ENCODE data around the gene DNAJC22.
A peak's percentile ranks its signal among the peaks of the same experiment; 100 is the strongest.

The DNAJC22 gene

DNA sequence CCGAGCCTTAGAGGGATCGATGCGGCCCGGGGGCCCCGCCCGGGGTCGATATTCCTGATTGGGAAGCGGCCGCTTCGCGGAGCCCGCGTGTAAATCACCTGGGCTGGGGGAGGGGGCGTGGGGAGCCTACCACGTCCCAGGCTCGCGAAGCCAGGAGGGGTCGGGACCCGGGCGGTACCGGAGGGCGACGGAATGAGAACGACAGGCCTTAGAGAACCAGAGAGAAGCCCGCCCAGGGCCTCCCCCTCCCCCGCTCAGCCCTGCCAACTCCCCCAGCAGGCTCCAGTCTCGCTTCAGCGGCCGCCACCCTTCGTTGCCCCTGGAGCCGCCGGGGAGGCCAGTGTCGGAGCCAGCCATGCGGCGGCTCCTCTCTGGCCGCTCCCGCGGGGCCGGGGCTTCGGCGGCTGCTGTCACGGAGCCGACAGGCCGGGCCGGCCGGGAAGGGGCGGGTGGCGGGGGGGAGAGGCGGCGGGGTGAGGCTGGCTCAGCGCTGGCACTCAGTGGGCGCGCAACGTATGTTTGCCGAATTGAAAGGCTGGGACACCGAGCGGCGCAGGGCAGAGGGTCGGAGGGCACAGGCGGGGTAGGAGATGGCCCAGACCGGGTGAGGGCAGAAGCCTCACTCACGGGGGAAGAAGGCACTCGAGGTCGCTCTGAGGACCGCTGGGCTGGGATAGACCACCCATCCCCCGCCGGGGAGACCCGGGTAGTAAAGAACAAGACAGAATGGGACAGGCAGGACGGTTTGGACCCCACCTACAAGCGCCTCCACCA is 1.4 kb upstream of the DNAJC22 start:
- DNase-seq, result no peak

DNA sequence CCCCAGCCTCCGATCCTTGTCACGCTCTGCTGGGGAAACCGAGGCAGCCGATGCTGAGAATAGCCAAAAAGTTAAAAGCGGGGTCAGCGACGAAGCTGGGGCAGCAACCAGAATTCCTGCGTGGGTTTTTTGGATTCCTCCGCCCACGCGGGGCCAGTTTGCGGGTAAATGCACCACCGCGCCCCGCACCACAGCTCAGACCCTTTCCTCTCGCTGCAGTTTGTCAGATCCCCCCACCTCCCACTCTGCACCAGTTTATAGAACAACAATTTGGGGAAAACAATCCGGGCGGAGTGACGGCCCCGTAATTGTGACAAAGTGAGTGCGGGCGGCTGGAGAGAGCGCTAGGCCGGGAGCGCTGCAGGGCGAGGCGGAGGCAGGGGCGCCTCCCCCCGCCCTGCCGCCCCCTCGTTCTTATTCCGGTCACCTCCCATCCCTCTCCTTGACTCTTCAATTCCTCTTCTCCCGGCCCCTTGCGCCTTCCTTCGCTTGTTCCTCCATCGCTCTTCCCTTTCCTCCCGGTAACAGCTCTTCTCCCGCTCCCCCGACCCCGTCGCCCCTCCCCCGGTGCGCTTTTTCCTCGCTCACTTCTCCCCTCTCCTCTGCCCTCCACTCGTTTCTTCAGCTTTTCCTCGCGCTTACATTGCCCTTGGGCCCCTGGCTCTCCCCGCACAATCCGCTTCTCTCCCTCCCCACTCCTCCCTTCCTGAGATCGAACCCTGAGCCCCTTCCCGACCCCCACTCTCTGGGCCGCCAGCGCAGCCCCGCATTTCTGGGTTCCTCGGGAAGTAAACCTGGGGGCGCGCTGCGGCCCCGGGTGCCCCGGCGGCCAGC is 646 bp upstream of the DNAJC22 start:
- no peak for DNase-seq

DNA sequence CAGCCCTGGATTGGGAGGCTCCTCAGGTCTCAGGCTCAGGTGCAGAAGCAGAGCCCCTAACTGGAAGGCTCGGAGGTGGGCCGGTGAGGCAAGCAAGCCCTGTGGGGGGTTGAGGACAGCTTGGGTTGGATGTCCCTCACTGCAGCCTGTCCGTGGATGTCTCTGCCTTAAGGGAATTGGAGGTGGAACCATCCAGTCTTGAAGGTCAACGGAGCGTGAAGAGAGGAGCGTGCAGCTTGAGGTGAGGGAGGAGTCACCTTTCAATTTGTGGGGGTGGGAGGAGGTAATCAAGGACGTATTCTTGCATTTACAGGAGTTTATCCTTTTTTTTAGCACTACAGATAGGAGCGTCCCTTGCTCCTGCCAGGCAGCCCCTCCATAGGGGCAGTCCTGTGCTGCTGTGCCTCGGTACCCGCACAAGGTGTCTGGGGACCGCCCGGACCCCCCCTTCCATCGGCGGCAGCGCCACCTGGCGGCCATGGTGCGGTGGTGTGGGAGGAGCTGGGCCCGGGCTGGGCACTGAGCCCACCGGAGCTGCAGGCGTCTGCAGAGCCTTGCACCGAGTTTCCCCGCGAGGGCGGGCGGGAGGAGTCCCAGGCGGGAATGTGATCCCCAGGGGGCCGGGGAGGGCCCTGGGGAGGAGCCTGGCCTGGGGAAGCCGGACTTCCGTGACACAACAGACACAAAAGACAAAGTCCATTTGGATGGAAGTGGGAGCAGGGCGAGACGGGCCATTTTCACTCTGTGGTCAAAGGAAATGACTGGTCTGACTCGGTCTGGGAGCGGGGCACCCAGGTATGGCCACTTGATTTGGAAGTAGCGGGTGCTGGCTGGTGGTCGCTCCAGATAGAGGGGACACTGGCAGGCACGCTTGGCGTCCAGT is 864 bp downstream of the DNAJC22 start:
- peak; percentile 65 to 73 (median 70) for DNase-seq

DNA sequence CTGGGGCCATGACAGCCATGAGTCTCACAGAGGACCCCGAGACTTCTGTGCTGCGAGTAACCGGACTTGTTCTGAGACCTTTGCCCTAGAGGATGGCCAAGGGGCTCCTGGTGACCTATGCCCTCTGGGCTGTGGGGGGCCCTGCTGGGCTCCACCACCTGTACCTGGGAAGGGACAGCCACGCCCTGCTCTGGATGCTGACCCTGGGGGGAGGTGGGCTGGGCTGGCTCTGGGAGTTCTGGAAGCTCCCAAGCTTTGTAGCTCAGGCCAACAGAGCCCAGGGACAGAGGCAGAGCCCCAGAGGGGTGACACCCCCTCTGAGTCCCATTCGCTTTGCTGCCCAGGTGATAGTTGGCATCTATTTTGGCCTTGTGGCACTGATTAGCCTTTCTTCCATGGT is 2.1 kb downstream of the DNAJC22 start:
- no peak for DNase-seq

DNA sequence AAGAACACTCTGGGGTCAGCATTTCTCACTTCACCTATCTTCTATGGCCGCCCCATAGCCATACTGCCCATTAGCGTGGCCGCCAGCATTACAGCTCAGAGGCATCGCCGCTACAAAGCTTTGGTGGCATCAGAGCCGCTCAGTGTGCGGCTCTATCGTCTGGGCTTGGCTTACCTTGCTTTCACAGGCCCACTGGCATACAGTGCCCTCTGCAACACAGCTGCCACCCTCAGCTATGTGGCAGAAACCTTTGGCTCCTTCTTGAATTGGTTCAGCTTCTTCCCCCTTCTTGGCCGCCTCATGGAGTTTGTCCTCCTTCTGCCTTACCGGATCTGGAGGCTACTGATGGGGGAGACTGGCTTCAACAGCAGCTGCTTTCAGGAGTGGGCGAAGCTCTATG is 2.6 kb downstream of the DNAJC22 start:
- DNase-seq, result no peak

DNA sequence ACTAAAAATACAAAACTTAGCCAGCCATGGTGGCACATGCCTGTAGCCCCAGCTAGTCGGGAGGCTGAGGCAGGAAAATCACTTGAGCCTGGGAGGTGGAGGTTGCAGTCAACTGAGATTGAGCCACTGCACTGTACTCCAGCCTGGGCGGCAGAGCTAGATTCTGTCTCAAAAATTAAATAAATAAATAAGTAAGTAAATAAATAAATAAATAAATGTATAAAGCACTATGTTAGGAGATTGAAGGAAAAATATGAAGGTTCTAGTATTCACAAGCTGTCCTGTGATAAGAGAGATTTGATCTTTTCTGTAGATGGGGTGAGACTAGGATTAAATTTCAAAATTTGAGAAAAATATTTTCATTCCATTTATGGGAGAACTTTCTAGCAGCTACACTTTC is 5.7 kb downstream of the DNAJC22 start:
- DNase-seq, result no peak

DNA sequence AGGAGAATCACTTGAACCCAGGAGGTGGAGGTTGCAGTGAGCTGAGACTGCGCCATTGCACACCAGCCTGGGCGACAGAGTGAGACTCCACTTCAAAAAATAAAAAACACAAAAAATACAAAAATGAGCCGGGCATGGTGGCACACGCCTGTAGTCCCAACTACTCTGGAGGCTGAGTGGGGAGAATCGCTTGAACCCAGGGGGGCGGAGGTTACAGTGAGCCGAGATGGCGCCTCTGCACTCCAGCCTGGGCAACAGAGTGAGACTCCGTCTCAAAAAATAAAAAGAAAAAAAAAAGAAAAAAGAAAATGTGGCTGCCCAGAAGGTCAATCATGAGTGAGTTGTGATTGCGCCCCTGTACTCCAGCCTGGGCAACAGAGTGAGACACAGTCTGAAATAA is 9.2 kb downstream of the DNAJC22 start:
- DNase-seq, result no peak

DNA sequence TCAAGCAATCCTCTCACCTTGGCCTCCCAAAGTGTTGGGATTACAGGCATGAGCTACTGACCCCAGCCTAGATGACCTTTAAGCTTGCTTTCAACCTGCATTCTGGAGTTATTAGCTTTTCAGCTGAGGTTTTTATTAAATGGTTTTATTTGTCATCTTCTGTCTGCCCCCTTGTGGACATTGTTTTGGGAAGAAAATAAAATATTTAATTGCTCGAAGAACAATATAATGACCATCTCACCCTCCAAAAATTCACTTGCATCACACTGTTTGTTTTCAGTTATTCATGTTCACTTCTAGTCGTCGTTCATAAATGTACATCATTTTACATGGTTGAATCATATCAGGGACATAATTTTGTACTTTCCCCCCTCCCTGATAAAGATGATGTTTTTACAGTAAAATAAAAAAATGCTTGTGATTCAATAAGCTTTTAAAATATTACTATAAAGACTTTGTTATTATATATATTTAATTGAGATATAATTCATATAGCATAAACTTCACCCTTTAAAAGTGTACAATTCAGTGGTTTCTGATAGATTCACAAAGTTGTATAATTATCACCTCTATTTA is 10.5 kb downstream of the DNAJC22 start:
- DNase-seq, result no peak

DNA sequence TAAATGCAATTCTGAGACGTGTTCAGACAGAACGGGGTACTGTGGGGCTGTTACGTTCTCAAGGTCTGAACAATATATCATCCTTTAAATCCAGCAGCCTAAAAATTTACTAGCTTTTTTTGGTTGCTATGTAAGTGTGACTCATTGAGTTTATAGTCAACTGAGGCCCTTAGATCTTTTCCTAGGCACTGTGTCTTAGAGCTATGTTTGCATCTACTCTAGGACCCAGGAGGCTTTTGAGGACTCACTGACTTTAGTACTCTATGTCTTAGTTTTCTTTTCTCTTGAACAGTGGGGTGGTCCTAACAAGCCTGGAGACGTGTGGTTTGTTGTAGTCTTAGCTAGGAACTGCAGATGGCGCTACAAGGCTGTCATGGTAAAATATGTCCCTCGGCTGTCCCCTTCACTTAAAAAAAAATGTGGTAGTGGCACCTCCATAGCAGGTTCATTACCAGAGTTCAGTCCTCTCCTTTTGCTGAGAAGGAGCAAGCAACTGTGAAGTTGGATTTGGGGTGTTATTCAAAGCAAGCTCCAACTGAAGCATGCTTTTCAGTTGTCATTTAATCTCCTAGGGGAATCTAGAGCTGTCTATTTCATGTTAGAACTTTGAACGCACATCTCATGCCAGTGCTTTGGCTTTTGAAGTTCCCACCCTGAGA is 11.9 kb downstream of the DNAJC22 start:
- peak in 3 of 5 experiments; percentile 34 to 79 (median 47) for DNase-seq

DNA sequence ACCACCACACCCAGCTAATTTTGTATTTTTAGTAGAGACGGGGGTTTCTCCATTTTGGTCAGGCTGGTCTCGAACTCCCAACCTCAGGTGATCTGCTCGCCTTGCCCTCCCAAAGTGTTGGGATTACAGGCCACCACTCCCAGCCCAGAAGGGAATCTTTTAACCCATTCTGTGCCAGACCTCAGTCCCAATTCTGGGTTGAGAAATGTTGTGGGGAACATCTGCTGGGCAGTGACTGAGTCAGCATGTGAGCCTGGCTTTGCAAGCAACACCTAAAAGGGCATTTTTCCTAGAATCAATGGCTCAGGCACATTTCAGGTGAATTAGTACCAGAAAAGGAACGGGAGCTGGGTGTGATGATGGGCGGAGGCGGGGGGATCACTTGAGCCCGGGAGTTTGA is 13.0 kb downstream of the DNAJC22 start:
- DNase-seq, result no peak

DNA sequence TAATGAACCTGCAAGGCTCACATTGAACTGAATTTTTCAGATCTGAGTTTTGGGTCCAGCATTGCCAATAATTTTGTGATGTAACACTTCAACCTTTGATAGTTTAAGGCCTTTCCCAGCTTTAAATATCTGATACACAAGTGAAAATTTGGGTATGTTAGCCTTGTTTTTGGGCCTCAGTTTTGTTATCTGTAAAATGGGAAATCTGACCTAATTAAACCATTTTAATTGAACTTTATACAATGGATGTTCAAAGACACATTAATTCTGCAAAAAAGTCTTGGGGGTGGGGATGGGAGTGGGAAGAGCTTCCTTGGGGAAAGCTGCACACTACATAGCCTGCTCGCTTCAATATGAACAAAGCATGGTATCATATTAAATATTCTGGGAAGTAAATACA is 15.4 kb downstream of the DNAJC22 start:
- DNase-seq, result no peak

DNA sequence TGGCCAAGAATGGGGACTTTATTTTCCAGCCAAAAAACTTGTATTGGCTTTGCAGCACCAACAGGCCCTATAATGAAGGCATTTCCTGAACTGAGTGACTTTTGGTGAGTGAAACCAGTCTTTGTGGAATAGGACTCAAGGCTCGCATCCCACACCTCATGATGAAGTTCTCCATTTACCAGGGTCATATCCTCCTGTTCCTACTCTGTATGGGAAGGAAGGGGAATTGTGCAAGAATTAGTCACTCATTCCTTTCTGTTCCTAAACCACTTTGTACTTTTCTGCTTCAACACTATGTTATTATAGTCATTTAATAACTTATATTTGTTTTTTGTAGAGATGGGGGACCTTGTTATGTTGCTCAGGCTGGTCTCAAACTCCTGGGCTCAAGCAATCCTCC is 18.3 kb downstream of the DNAJC22 start:
- no peak for DNase-seq

DNA sequence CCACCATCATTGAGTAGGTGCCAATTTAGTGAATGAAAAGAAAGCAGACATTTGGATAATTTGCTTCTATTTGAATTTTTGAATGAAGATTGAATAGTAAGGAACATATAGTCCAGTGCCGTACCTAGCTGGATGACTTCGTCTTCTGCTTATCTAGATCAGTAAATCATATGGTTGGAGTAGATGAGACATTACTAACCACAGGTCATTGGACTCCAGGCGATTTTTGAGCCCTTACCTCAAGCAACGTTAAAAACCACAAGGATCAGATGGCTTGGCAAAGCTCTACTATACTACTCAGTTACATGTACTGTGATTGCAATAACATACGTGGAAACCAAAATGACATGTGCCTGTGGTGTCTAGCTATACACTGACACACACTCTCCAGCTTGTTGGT is 18.9 kb downstream of the DNAJC22 start:
- no peak for DNase-seq

DNA sequence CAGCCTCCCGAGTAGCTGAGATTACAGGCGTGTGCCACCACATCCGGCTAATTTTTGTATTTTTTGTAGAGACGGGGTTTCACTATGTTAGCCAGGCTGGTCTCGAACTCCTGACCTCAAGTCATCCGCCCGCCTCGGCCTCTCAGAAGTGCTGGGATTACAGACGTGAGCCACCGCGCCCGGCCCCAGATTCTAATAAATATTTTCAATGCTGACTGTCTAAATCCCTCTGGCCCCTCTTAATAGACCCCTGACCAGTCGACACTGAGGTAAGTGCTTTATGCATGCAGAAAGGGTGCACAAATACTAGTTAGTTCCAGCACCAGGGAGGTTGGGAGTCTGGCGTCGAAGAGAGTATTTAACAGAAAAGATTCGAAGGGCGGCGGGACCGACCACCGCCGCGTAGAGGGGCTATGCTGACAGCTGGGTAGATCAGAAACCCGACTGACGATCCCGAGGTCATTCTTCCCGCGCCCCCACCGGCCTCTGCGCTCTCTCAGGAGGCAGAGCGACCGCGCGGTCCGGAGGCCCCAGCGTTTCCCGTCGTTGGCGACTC is 19.5 kb downstream of the DNAJC22 start:
- no peak for DNase-seq

DNA sequence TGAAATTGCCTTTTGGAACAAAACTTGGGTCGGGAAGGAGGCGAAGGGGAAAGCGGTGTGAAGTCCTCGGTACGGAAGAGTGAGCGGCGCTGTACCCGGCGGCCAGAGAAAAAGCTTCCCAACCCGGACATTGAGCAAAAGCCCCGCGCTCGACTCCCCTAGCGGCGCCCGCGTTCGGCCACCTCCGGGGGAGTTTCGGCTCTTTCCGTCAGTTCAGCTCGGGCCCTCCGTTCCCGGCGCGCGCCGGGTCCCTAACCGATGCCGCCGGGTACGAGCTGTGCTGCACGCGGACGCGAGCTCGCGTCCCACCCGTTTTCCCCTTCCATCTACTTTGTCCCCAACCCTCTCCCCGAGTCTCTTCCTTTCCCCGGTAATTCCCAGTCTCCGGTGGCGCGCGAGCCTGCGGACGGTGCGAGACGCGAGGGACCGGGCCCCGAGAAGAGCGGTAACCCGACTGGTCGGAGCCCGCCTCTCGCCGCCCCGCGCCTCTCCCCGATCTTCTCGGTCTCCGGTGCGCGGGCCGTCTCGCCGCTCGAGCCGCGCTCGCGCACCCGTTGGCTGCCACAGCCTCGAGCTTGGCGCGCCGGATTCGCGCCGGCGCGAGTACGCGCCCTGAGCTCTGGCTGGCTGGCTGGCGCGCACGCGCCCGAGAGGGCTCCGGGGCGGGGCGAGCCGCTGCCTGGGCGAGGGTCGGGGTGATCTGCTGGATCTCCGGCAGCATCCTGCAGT is 20.1 kb downstream of the DNAJC22 start:
- peak; percentile 63 to 92 (median 77) for DNase-seq

DNA sequence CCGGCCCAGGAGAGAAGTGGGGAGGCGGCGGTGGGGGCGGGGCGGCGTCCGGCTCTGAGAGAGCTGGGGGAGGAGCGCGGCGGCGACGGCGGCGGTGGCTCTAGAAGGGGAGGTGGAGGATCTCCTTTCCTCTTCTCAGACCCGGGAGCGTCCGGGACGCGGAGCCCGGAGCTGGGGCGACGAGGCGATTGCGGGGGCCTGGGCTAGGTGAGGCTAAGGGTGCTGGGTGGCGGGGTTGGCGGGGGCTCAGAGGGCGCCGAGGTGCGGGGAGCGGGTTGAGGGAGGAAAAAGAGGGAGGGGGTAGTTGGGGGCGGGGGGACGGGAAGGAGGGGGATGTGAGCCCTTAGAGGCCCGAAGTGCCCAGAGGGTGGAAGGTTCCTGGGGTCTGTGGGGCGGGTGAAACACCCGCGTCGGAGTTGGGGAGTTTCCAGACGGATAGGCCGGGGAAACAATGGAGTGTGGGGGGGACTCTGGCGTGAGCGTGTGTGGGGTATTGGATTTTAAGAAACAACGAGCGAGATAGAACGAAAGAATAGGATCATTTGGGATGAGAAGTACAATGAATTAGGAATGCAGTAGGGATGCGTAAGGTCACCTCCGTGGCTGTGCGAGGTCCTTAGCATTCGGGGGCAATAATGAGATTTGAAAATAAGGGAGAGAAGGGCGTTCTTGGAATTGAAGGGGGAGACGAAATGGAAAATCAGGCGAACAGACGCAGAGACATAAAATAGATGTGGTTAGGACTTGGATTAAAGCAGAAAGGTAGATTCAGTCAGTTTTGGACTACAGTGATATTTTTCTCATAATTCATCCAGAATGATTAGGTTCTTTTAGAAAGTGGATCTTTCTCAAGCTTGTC is 20.9 kb downstream of the DNAJC22 start, which contains the start of gene SPATS2:
Gene SPATS2 (plus strand): TSS at position 82 of the 859 bp plus-strand sequence. CDS start 93,551 bp downstream, outside the sequence.
- no peak for DNase-seq

DNA sequence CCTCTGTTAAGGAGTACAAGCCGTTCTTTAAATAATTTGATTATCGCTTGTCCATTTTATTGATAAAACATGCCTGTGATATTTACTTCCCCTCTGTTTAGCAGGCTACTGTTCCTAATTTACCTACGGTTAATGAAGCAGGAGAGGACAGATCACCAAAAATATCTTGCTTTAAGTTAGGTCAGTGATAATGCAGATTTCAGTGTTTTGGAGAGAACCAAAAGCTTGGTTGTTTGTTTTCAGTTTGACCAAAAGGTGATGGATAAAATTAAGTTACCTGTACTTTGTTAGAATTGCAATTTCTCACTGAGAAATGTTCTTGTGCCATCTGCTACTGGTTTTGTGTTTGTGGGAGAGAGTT is 21.5 kb downstream of the DNAJC22 start:
- DNase-seq, result no peak

DNA sequence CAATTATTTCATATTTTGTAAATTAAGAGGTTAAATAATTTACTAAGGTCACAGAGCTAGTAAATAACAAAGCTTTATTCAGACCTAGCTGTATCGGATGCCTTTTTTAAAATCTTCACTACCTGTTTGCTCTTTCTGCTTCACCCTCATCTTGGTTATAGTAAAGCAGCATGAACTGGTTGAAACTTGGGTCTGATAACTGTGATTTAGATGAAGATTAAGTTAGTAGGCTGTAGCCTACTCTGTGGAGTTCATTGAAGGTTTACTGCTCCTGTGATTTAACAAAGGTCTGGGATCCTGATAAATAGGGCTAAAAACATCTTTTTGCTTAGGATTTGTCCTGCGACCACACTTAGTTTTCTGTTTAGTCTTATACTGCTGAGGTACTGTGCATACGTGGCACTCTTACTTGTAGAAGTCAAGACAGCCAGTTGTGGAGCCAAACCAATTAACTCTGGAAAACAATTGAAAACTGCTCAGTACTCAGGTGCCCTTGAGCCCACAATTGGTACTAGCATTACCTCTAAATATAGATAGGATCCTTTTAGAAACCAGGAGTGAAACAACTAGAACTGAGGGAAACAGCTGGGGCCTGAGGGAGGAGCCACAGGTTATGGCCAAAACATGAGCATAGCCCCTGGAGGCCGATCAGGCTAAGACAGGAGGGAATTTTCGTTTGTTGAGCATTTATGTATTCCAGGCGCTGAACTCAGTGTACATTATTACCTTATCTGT is 22.9 kb downstream of the DNAJC22 start:
- peak in 1 of 5 experiments; percentile 42 for DNase-seq

DNA sequence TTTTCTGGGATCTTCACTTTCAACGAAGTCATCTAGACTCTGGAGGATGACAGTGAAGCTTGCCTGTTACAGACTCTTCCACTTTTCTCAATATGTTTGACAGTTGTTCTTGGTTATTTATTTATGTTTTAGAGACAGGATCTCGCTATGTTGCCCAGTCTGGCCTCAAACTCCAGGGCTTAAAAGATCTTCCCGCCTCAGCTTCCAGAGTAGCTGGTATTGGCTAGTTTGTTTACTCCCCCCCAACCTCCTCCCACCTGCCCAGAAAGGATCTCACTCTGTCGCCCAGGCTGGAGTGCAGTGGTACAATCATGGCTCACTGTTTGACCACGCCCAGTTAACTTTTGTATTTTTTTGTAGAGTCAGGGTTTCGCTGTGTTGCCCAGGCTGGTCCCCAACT is 23.9 kb downstream of the DNAJC22 start:
- no peak for DNase-seq

Data from T-helper 2 cell (primary cell).